Gastroesophageal sphincter (tissue), 3 donors: ENCODE results near the gene PLXNA1.

Experiments used
- CTCF ChIP-seq, 4 experiments: fragments of 200-600 bp in 2 of 4; fragments of 450-650 bp in 2 of 4; sonication (generic) in 1 of 4; IDR thresholded peaks; one replicate each; pipeline ENCODE4 v1.5.1; 2017 to 2019; ENCODE audit warnings: antibody characterized with exemption in 4 of 4, mild to moderate bottlenecking in 2 of 4, moderate library complexity in 2 of 4
- EP300 ChIP-seq: sonication (generic); formaldehyde crosslinking; IDR thresholded peaks from one replicate; pipeline ENCODE4 v1.6.1; 2017; ENCODE audit warnings: antibody characterized with exemption, mild to moderate bottlenecking

DNA sequence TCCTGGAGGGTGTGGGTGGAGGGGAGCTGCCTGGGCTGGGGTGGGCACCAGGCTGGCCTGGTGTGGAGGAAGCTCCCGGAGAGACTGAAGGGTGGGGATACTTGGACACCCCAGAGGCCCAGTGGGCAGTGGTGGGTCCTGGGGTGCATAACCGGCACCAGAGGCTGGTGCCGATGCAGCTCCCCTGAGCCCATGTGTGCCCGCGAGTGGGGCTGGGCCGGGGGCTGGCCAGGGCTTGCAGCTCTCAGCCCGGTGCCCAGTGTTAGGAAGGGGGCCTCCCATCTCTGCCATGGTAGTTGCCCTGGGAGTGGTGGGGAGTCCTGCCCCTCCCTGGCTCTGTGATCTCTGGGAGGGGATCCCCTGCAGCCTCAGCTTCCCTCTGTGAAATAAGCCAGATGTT is 9.3 kb downstream of the PLXNA1 start:
- TF ChIP-seq EP300 (no peak), CTCF (IDR thresholded peaks at IDR 0.05) (no peak)
